ENCODE data around the gene PTPRN2. TPM values are rescaled to one million over a fixed set of nuclear protein-coding genes. Genes with fewer than 3 reads are reported as not detected.
"Not testable (repeated sequence)": the region's sequence is repeated elsewhere in the genome, so short reads cannot be mapped to it uniquely, and the experiment has no call there.

The PTPRN2 gene
- polyA plus RNA-seq, 1 donor, result 1.7 TPM

DNA sequence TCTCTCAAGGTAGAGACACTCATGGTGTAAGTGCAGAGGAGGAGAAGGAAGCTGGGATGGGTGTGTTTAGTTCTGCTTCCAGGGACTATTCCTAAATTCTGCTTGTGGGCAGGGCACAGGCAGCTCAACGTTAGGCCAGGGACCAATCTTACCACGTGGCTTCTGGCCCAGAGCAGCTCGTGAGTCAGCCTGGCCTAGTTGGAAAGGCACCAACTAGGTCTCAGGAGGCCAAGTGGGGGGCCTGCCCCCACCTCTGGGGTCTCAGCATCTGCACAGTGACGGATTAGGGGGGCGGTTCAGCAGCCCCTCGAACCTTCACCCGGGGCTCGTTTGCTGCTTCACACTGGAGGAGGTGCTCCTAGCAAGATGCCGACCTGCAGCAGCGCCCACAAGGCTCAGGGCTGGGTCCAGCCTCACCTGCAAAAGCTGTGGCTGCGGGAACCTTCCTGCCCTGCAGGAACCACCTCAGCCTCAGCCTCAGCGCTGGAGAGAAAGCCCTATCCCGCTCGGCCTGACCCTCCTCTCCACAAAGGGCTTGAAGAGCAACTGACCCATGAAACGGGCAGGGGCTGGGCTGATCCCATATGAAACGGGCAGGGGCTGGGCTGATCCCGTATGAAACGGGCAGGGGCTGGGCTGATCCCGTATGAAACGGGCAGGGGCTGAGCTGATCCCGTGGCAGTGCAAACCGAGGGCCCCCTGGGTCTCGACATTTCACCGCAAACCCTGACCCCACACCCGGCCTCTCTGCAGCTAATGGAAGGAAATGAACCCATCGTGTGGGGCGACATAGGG, 803.4 kb downstream of the PTPRN2 start:
- DNase-seq (ENCODE audit: low read depth), result no peak

- no peak for DNase-seq (ENCODE audit: low read depth)
Observed at GRCh38 chr7:157782041-157782440, 805.6 kb downstream of the PTPRN2 start.

GRCh38 chr7:157780721-157781120, 806.9 kb downstream of the PTPRN2 start:
- DNase-seq (ENCODE audit: low read depth), result no peak

- DNase-seq (ENCODE audit: low read depth), result no peak
Observed at GRCh38 chr7:157780312-157780711, 807.3 kb downstream of the PTPRN2 start.

- DNase-seq (ENCODE audit: low read depth), result no peak
Observed at GRCh38 chr7:157779206-157779605, 808.4 kb downstream of the PTPRN2 start.

DNA sequence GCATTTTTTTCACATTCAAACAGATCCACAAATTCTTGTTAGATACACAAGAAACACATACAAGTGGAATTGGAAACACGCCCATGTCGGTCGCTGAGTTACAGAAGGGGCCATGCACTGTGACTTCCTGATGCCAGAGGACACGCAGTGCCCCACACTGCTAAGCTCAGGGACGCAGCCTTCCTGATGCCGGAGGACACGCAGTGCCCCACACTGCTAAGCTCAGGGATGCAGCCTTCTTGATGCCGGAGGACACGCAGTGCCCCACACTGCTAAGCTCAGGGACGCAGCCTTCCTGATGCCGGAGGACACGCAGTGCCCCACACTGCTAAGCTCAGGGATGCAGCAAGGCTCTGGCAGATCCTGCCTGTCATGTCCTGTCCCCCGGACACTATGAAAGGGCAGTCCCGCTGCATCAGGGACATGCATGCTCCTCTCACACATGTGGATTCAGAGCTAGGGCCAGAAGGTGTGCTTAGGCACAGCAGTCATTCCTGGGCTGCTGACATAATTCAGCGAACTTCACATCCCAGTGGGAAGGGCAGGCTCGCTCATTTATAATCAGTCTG, 810.3 kb downstream of the PTPRN2 start:
- DNase-seq (ENCODE audit: low read depth), result not testable (repeated sequence)

- no peak for DNase-seq (ENCODE audit: low read depth)
Observed at GRCh38 chr7:157775560-157776332, 811.9 kb downstream of the PTPRN2 start.

DNA sequence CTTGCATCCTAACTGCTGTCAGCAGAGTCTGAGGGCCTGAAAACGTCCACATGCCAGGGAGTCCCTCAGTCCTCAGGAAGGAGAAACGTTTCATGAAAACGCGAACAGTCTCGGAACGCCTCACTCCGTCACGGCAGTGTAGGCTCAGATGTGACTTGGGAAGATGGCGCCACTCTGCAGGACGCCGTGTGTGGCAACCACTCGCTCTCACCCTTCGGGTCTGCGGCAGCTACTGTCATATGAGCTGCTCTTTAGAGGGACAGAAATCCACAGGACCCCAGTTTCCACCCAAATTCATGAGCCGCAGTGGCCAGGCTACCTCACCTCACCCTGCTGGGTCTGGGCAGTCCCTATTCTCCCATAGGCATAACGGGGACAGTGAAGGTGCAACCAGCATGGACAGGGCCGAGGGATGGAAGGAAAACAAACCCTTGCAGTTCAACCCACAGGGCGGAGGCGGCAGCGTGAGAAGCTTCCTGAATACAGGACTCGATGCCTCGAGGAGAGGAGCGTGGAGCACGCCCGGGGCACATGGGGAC, 812.5 kb downstream of the PTPRN2 start:
- no peak for DNase-seq (ENCODE audit: low read depth)

DNA sequence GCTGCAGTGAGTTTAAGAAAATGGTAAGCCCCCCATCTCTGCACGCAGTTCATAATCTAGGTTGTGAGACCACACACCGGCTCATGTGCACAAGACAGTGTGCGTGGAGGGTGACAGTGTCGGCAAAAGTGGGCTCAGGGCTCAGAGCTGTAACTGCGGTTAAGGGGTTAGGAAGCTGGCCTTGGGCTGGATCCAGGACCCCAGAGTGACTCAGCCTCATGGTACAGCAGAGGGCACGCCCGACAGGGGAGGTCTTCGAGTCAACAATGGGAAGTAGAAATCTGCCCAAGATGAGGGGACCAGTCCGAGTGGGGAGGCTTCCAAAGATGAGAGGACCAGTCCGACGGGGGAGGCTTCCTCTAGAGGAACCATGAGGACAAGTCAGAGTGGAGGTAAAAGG, 813.1 kb downstream of the PTPRN2 start:
- no peak for DNase-seq (ENCODE audit: low read depth)

- DNase-seq (ENCODE audit: low read depth), result no peak
Observed at GRCh38 chr7:157773361-157773760, 814.3 kb downstream of the PTPRN2 start.

DNA sequence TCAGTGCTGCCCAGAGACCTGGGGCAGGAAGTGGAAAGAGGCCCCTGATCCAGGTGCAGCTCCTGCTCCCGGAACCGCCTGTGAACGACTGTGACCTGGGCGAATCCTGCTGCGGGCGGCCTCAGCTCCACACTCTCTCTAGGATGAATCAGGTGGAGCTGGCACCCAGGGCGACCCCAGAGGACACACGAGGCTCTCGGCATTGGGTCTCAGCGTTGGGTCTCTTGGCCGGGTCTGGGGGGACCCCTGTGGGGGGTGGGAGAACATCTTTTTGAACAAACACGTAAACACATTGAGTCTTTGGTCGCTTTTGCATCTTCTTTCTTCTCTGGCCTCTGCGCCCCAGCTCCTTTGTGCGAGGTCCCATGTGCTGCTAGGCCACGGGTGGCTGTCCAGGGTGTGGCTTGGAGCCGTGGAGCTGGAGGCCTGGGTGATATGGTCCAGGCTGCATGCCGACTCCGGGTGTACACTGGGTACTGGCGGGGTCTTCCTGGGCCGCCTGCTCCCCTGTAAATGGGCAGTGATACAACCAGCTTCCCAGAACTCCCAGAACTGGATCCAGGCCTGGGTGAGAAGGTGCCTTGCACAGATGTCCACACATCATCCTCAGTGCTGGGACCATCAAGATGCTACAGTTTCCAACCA, 815.0 kb downstream of the PTPRN2 start:
- no peak for DNase-seq (ENCODE audit: low read depth)

DNA sequence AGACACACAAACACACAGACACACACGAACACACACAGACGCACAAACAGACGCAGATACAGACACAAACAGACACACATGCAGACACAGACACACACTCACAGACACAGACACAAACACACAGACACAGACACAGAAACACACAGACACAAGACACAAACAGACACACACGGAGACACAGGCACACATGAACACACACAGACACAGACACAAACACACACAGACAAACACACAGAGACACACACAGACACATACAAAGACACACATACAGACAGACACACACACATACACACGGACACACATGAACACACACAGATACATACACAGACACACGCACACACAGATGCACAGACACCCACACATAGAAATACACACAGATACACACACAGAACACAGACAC, 815.9 kb downstream of the PTPRN2 start:
- DNase-seq (ENCODE audit: low read depth), result no peak

DNA sequence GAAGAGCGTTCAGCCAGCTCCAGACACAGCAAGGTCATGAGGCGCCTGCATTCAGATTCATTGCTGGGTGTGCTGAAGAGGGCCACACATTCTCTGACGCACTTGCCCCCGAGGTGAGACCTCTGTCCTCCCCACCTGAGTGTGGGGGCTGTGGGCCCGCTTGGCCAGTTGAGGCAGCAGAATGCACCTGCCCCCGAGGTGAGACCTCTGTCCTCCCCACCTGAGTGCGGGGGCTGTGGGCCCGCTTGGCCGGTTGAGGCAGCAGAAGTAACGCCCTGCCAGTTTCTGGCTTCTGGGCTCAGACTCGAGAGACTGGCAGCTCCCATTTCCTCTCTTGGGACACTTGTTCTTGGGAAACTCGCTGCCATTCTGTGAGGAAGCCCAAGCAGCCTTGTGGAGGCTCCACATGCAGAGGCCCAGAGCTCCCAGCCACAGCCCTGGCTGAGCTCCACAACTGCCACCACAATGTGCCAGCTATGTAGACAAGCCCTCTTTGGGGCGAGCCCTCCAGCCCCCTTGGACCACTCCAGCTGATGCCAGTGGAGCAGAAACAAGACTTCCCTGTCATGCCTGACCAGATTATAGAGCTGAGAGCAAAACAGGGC, 816.8 kb downstream of the PTPRN2 start:
- no peak for DNase-seq (ENCODE audit: low read depth)

- DNase-seq (ENCODE audit: low read depth), result no peak
Observed at GRCh38 chr7:157769526-157770215, 818.0 kb downstream of the PTPRN2 start.

GRCh38 chr7:157769086-157769485, 818.5 kb downstream of the PTPRN2 start:
- no peak for DNase-seq (ENCODE audit: low read depth)

- no peak for DNase-seq (ENCODE audit: low read depth)
Observed at GRCh38 chr7:157768198-157768597, 819.4 kb downstream of the PTPRN2 start.

DNA sequence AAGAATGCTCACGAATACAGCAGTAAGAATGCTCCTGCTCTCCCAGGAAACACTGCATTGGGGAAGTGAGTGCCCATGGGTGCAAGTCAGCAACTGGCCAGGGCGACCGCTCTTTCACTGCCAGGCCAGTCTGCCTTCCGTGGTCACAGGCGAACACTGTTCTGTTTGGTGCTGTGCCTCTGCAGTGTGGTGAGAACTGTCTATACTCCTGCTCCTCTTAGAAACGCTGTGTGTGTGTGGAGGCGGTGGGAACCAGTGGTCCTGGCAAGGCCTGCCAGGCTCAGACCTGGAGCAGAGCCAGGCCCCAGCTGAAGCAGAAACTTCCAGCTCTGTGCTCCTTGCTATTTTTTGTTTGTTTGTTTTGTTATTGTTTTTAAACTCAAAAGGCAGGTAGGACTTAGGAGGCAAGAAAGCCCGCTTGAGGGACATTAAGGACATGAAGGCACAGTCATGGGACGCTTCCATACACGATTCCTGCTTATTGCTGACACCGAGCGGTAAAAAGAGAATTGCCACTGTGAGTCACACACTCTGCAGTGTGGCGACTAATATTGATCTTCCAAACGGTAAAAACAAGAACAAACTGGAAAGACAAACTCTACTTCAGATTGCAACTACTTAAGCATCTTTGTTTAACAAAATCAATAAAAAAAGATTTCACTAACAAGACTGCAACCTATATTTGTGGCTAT, 820.0 kb downstream of the PTPRN2 start:
- DNase-seq (ENCODE audit: low read depth), result no peak

DNA sequence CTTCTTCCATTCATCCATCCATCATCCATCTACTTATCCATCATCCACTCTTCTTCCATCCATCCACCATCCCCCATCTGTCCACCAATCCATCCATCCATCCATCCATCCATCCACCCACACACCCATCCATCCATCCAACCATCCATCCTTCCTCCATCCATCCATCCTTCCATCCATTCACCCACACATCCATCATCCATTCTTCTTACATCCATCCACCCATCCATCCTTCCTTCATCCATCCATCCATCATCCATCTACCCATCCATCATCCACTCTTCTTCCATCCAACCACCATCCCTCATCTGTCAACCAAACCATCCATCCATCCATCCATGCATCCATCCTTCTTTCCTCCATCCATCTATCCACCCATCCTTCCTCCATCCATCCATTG, 821.5 kb downstream of the PTPRN2 start:
- no peak for DNase-seq (ENCODE audit: low read depth)

DNA sequence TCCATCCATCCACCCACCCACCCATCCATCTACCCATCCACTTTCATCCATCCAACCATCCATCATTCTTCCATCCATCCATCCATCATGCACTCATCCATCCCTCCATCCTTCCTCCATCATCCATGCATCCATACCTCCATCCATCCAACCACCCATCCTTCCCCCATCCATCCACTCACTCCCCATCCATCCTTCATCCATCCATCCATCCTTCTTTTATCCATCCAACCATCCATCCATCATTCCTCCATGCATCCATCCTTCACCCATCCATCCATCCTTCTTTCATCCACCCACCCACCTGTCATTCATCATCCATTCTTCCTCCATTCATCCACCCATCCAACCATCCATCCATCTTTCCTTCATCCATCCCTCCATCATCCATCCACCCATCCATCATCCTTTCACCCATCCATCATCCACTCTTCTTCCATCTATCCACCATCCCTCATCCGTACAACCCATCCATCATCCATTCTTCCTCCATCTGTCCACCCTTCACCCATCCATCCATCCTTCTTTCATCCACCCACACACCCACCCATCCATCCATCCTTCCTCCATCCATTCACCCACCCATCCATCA, 822.6 kb downstream of the PTPRN2 start:
- DNase-seq (ENCODE audit: low read depth), result no peak

DNA sequence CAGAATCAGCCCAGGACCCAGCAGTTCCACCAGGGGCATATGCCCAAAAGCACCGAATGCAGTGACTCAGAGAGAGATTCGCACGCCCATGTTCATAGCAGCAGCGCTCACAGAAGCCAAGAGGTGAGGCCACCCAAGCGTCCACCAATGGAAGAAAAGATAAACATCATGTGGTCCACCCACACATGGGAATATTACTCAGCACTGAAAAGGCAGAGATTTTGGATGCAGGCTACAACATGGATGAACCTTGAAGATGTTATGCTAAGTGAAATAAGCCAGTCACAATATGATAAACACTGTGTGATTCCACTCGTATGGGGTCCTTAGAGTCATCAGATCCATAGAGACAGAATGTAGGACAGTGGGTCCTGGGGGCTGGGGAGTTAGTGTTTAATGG, 823.4 kb downstream of the PTPRN2 start:
- no peak for DNase-seq (ENCODE audit: low read depth)
